Measurements from ENCODE around the gene CHST7.

CHST7 gene

GRCh38 chrX:46607916-46608315, 34.4 kb downstream of the CHST7 start:
- no peak for DNase-seq (ENCODE audit: low read depth, low spot score)

GRCh38 chrX:46610070-46610658, 36.6 kb downstream of the CHST7 start:
- no peak for DNase-seq (ENCODE audit: low read depth, low spot score)

GRCh38 chrX:46611658-46612362, 38.2 kb downstream of the CHST7 start:
- DNase-seq (ENCODE audit: low read depth, low spot score): no peak

- no peak for DNase-seq (ENCODE audit: low read depth, low spot score)
These were observed 44.3 kb downstream of the CHST7 start for GRCh38 chrX:46617906-46618305.

- DNase-seq (ENCODE audit: low read depth, low spot score): no peak
These were observed 45.4 kb downstream of the CHST7 start for GRCh38 chrX:46618947-46619346.

GRCh38 chrX:46620505-46620904, 46.9 kb downstream of the CHST7 start:
- no peak for DNase-seq (ENCODE audit: low read depth, low spot score)

- DNase-seq (ENCODE audit: low read depth, low spot score): no peak
These were observed 48.0 kb downstream of the CHST7 start for GRCh38 chrX:46621572-46621971.

- no peak for DNase-seq (ENCODE audit: low read depth, low spot score)
These were observed 50.7 kb downstream of the CHST7 start for GRCh38 chrX:46624090-46624786.

GRCh38 chrX:46626566-46626965, 53.0 kb downstream of the CHST7 start:
- no peak for DNase-seq (ENCODE audit: low read depth, low spot score)

- DNase-seq (ENCODE audit: low read depth, low spot score): no peak
These were observed 53.5 kb downstream of the CHST7 start for GRCh38 chrX:46627062-46627461.

- no peak for DNase-seq (ENCODE audit: low read depth, low spot score)
These were observed 54.3 kb downstream of the CHST7 start for GRCh38 chrX:46627711-46628419.

GRCh38 chrX:46628460-46629371, 55.2 kb downstream of the CHST7 start:
- DNase-seq (ENCODE audit: low read depth, low spot score): no peak

GRCh38 chrX:46630141-46630540, 56.6 kb downstream of the CHST7 start:
- DNase-seq (ENCODE audit: low read depth, low spot score): no peak

GRCh38 chrX:46634577-46634976, 61.0 kb downstream of the CHST7 start:
- DNase-seq (ENCODE audit: low read depth, low spot score): no peak

- no peak for DNase-seq (ENCODE audit: low read depth, low spot score)
These were observed 61.6 kb downstream of the CHST7 start for GRCh38 chrX:46635186-46635585.

- no peak for DNase-seq (ENCODE audit: low read depth, low spot score)
These were observed 62.7 kb downstream of the CHST7 start for GRCh38 chrX:46636223-46636622.

- DNase-seq (ENCODE audit: low read depth, low spot score): no peak
These were observed 64.4 kb downstream of the CHST7 start for GRCh38 chrX:46637938-46638337.

GRCh38 chrX:46642145-46642544, 68.6 kb downstream of the CHST7 start:
- no peak for DNase-seq (ENCODE audit: low read depth, low spot score)

GRCh38 chrX:46643636-46644035, 70.1 kb downstream of the CHST7 start:
- no peak for DNase-seq (ENCODE audit: low read depth, low spot score)

- DNase-seq (ENCODE audit: low read depth, low spot score): no peak
These were observed 72.0 kb downstream of the CHST7 start for GRCh38 chrX:46645614-46646013.

- DNase-seq (ENCODE audit: low read depth, low spot score): no peak
These were observed 73.7 kb downstream of the CHST7 start for GRCh38 chrX:46647251-46647650.

Data from activated CD4-positive, CD25-positive, alpha-beta regulatory T cell treated with anti-CD3 and anti-CD28 coated beads, Interleukin-2, amount 50 U/mL, for 16 hours (primary cell).